ENCODE measurements around the gene TREH.

Gene TREH

GRCh38 chr11:118622376-118623268, 56.8 kb downstream of the TREH start:
- H3K4me3 ChIP-seq (ENCODE audit: low read depth, low read length) = peak overlapping the region; percentile 76
- TF ChIP-seq CTCF (IDR thresholded peaks at IDR 0.05; ENCODE audit: low read depth, low read length, missing control alignments) = no peak
- H3K27me3 ChIP-seq (replicated peaks) = no peaks in the 10 kb centered on the region
- H3K27ac ChIP-seq = peak overlapping the region; percentile 98
- peak; percentile 58 for DNase-seq
- in situ Hi-C loops (cut with HindIII; ENCODE audit: low pct_ligation_motif_present, low sequenced_read_pairs) = no loop called here
- peaks cover 38% of the 10 kb centered on the region for H3K36me3 ChIP-seq (replicated peaks)

DNA sequence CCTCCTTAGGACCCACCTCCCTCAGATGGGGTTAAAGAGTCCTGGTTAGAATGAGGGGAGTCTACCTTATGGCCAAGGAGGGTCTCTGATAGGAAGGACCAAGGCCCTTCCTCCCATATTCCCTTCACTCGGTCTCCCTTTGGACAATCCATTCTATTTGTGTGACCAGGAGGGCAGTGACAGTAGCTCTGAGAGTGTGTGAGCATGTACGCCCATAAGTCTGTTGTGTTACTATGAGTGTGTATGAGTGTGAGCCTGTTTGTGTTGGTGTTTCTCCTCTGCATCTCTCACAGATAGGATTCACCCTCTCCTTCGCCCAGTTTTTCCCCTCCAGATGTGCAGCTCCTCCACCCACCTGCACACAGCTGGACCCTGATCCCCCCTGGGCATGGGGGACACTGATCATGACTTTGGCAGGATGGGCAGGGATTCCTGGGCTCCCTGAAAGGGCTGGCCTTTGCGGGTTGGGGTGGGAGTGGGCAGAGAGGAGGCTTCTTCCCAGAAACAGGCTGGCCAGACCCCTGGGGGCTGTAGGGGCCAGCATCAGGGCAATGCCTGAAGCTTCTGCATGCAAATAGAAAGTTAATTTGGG, 57.6 kb downstream of the TREH start:
- peak overlapping the region; percentile 98 for H3K27ac ChIP-seq
- in situ Hi-C loops (cut with HindIII; ENCODE audit: low pct_ligation_motif_present, low sequenced_read_pairs) = no loop called here

GRCh38 chr11:118621071-118621783, 58.2 kb downstream of the TREH start:
- TF ChIP-seq CTCF (IDR thresholded peaks at IDR 0.05; ENCODE audit: low read depth, low read length, missing control alignments) = no peak
- in situ Hi-C loops (cut with HindIII; ENCODE audit: low pct_ligation_motif_present, low sequenced_read_pairs) = no loop called here
- H3K36me3 ChIP-seq (replicated peaks) = peaks cover 34% of the 10 kb centered on the region
- peak overlapping the region; percentile 76 for H3K4me3 ChIP-seq (ENCODE audit: low read depth, low read length)
- peak overlapping the region; percentile 98 for H3K27ac ChIP-seq
- no peaks in the 10 kb centered on the region for H3K27me3 ChIP-seq (replicated peaks)
- peak; percentile 90 for DNase-seq

More for the DNA sequence above, 57.6 kb downstream of the TREH start:
- no peaks in the 10 kb centered on the region for H3K27me3 ChIP-seq (replicated peaks)
- no peak for TF ChIP-seq CTCF (IDR thresholded peaks at IDR 0.05; ENCODE audit: low read depth, low read length, missing control alignments)
- H3K4me3 ChIP-seq (ENCODE audit: low read depth, low read length) = peak overlapping the region; percentile 76
- H3K36me3 ChIP-seq (replicated peaks) = peaks cover 35% of the 10 kb centered on the region
- no peak for DNase-seq

- Histone ChIP-seq H3K27me3 (replicated peaks) (no peaks in the 10 kb centered on the region), H3K27ac (peak overlapping the region; percentile 98), H3K36me3 (replicated peaks) (peaks cover 38% of the 10 kb centered on the region), H3K4me3 (ENCODE audit: low read depth, low read length) (peak overlapping the region; percentile 76)
- no peak for TF ChIP-seq CTCF (IDR thresholded peaks at IDR 0.05; ENCODE audit: low read depth, low read length, missing control alignments)
- no peak for DNase-seq
- in situ Hi-C loops (cut with HindIII; ENCODE audit: low pct_ligation_motif_present, low sequenced_read_pairs) = no loop called here
These were observed 58.9 kb downstream of the TREH start for GRCh38 chr11:118620529-118621070.

DNA sequence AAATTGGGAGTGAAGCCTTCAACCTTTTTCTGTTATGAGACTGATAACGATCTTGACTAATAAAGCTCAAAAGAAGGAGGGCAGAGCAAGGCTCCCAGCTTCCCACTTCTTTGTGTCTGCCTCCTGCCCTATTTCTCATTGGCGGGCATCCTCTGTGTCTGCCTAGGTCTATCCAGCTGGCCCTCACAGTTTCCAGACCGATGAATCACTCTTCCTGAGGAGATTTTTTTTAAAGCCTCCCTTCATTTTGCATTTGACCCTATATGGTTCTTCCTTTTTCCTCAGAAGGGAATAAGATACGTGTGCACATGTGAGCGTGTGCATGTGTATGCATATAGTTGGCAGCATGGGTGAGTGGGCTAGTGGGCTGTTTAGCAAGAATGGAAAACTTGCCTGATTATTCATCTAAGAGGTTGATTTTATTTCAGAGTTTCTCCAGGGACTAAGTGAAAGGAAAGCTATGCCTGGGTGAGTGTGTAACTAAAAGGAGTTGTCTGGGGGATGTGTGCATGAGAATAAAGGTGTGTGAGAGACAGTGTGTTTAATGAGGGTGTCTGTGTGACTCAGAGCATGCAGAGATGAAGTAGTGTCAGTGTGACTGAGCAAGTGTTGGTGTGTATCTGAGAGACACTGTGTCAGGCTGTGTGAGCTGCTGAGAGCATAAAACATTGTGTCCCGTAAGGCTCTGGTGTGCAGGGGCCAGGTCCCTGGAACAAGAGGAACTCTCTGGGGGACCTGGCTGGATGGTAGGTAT, 59.8 kb downstream of the TREH start:
- Histone ChIP-seq H3K4me3 (ENCODE audit: low read depth, low read length) (peak overlapping the region; percentile 3), H3K27me3 (replicated peaks) (no peaks in the 10 kb centered on the region), H3K27ac (peak overlapping the region; percentile 98), H3K36me3 (replicated peaks) (peaks cover 34% of the 10 kb centered on the region)
- in situ Hi-C loops (cut with HindIII; ENCODE audit: low pct_ligation_motif_present, low sequenced_read_pairs) = no loop called here
- no peak for TF ChIP-seq CTCF (IDR thresholded peaks at IDR 0.05; ENCODE audit: low read depth, low read length, missing control alignments)
- peak; percentile 97 for DNase-seq

All from brain microvascular endothelial cell (primary cell).